PC-3 (cell line): ENCODE measurements around the gene ASH1L. TPM values are rescaled to one million over a fixed set of nuclear protein-coding genes. Genes with fewer than 3 reads are reported as not detected.

Source experiments
- ATAC-seq: fragments of 200-7000 bp; cut with Tn5 transposase; 2 replicates; pipeline ENCODE4 v1.9.1; 2020; ENCODE audit warnings: mild to moderate bottlenecking, moderate library complexity
- BruUV-seq: library from RNA; stranded (reverse); fragments of 400-500 nt; replicated peaks from 2 replicates; lab custom pipeline; 2021; lab: Mats Ljungman, UMichigan
- CTCF ChIA-PET: fragments of 300-600 bp; sonication (Branson Sonifier 250); formaldehyde crosslinking; loops from one replicate; lab custom pipeline; 2022; ENCODE audit warnings: antibody characterized with exemption; lab: Charles Lee
- POLR2A ChIA-PET: fragments of 300-600 bp; sonication (Branson Sonifier 250); formaldehyde crosslinking; loops from one replicate; lab custom pipeline; 2022; ENCODE audit warnings: antibody characterized with exemption; ENCODE audit not compliant: unreplicated experiment; lab: Charles Lee
- DNase-seq: peaks from one replicate; pipeline ENCODE4 v3.0.0-alpha.2; 2015
- H2AFZ ChIP-seq: fragments of 300-600 bp; sonication (generic); 2 replicates; pipeline ENCODE4 v1.6.0; 2016; ENCODE audit warnings: antibody characterized with exemption, low read length
- H3F3A ChIP-seq: fragments of 300-600 bp; sonication (generic); one replicate; pipeline ENCODE4 v1.6.0; 2017; ENCODE audit warnings: antibody characterized with exemption, low read length, control low read depth, mild to moderate bottlenecking; ENCODE audit not compliant: unreplicated experiment
- H3K27ac ChIP-seq: fragments of 300-600 bp; sonication (generic); 2 replicates; pipeline ENCODE4 v1.5.1; 2016; ENCODE audit warnings: mild to moderate bottlenecking, low read length
- H3K27me3 ChIP-seq: fragments of 300-600 bp; sonication (generic); 2 replicates; pipeline ENCODE4 v1.6.1; 2016; ENCODE audit warnings: low read length, mixed read lengths
- H3K36me3 ChIP-seq: fragments of 300-600 bp; sonication (generic); 2 replicates; pipeline ENCODE4 v1.6.1; 2016; ENCODE audit warnings: low read depth, mixed run types, low read length, mixed read lengths
- H3K4me1 ChIP-seq: fragments of 300-600 bp; sonication (generic); 2 replicates; pipeline ENCODE4 v1.5.1; 2016; ENCODE audit warnings: low read length; ENCODE audit not compliant: insufficient read depth
- H3K4me2 ChIP-seq: fragments of 300-600 bp; sonication (generic); 2 replicates; pipeline ENCODE4 v1.6.0; 2016; ENCODE audit warnings: low read length
- H3K4me3 ChIP-seq: fragments of 300-600 bp; sonication (generic); 2 replicates; pipeline ENCODE4 v1.5.1; 2016; ENCODE audit warnings: mild to moderate bottlenecking, low read length, mixed read lengths
- H3K79me2 ChIP-seq: fragments of 300-600 bp; sonication (generic); 2 replicates; pipeline ENCODE4 v1.6.1; 2017; ENCODE audit warnings: low read length, mixed read lengths
- H3K9ac ChIP-seq: fragments of 300-600 bp; sonication (generic); 2 replicates; pipeline ENCODE4 v1.6.0; 2016; ENCODE audit warnings: mild to moderate bottlenecking, low read length
- H3K9me2 ChIP-seq: fragments of 300-600 bp; sonication (generic); replicated peaks from 2 replicates; pipeline ENCODE4 v1.6.1; 2016; ENCODE audit warnings: mixed run types, low read length, mixed read lengths
- H3K9me3 ChIP-seq: fragments of 300-600 bp; sonication (generic); 2 replicates; pipeline ENCODE4 v1.6.1; 2016; ENCODE audit warnings: low read length, mixed read lengths
- H4K20me1 ChIP-seq: fragments of 300-600 bp; sonication (generic); 2 replicates; pipeline ENCODE4 v1.6.1; 2016; ENCODE audit warnings: low read length, mixed read lengths
- EZH2 ChIP-seq: fragments of 300-600 bp; sonication (generic); IDR thresholded peaks from one replicate; pipeline ENCODE4 v1.6.1; 2017; ENCODE audit warnings: antibody characterized with exemption, mild to moderate bottlenecking, low read length; ENCODE audit not compliant: unreplicated experiment
- EZH2phosphoT487 ChIP-seq: fragments of 300-600 bp; sonication (generic); IDR thresholded peaks from 2 replicates; pipeline ENCODE4 v1.6.1; 2018; ENCODE audit warnings: mild to moderate bottlenecking, antibody characterized with exemption, low read length, borderline replicate concordance
- intact Hi-C: fragments of 100-400 bp; cut with micrococcal nuclease; formaldehyde crosslinking; loops from 2 replicates; pipeline ENCODE4 v1.9.0; 2023
- total RNA-seq: library from RNA; depleted of rRNA; stranded (reverse); fragments of >200 nt; gene quantifications from 2 replicates; pipeline ENCODE4 v1.2.3, GENCODE V29; 2014
- TF ChIP-seq, protein P1 (sequence below): fragments of 300-600 bp; sonication (generic); conservative IDR thresholded peaks from 2 replicates; pipeline ENCODE4 v1.5.1; 2017; ENCODE audit warnings: antibody characterized with exemption, low read depth, mild to moderate bottlenecking, low read length

ASH1L gene
- total RNA-seq, 1 experiment from 2014 or later: 27.6 TPM

- ChIA-PET CTCF (no interaction called here), POLR2A (no interaction called here)
- H3K4me3 ChIP-seq: no peak overlapping the region
- H3K27ac ChIP-seq: no peak overlapping the region
- no peaks in the 10 kb centered on the region for H3K27me3 ChIP-seq
- H2AFZ ChIP-seq: no peak overlapping the region
- H3K9ac ChIP-seq: no peak overlapping the region
- H3K36me3 ChIP-seq: peaks cover 24% of the 10 kb centered on the region
- no TSS peak for BruUV-seq
- no peaks in the 10 kb centered on the region for H3F3A ChIP-seq
- ATAC-seq (no peak), DNase-seq (no peak)
- TF ChIP-seq EZH2phosphoT487: no peak
- TF ChIP-seq EZH2: no peak
- TF ChIP-seq, protein P1, sequence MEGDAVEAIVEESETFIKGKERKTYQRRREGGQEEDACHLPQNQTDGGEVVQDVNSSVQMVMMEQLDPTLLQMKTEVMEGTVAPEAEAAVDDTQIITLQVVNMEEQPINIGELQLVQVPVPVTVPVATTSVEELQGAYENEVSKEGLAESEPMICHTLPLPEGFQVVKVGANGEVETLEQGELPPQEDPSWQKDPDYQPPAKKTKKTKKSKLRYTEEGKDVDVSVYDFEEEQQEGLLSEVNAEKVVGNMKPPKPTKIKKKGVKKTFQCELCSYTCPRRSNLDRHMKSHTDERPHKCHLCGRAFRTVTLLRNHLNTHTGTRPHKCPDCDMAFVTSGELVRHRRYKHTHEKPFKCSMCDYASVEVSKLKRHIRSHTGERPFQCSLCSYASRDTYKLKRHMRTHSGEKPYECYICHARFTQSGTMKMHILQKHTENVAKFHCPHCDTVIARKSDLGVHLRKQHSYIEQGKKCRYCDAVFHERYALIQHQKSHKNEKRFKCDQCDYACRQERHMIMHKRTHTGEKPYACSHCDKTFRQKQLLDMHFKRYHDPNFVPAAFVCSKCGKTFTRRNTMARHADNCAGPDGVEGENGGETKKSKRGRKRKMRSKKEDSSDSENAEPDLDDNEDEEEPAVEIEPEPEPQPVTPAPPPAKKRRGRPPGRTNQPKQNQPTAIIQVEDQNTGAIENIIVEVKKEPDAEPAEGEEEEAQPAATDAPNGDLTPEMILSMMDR: no peak
- intact Hi-C loops: loop anchor here (10.0 kb wide), 1 partner anchor 51 kb away; no protein-coding TSS in a partner anchor
- no peaks in the 10 kb centered on the region for H3K79me2 ChIP-seq
- no peak overlapping the region for H3K4me2 ChIP-seq
- H3K9me2 ChIP-seq: no peaks in the 10 kb centered on the region
- no peaks in the 10 kb centered on the region for H3K4me1 ChIP-seq
- no peaks in the 10 kb centered on the region for H3K9me3 ChIP-seq
- no peaks in the 10 kb centered on the region for H4K20me1 ChIP-seq
Observed at GRCh38 chr1:155383406-155383805, 179.2 kb downstream of the ASH1L start.

DNA sequence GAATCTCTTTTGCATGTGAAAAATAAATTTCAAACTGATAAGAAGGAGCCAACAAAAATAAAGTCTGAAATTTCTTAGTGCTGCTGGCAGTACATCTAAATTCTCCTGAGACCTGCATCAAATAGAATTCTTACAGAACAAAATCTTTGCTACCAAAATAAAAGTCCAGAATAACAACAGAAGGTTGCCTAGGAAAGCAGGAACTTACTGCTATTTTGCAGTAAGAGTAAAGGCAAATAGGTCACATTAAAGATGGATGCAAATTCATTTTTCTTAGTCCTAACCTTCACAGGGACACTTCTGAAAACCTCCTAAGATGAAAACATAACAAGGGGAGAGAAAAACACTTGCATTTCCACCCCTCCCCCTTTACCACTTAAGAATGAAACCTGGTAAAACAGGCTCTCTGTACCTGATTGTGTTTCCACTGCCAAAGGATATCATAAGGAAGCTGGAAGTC is 182.9 kb downstream of the ASH1L start:
- Histone ChIP-seq H3K4me1 (no peaks in the 10 kb centered on the region), H3K27ac (no peak overlapping the region), H3K9me2 (no peaks in the 10 kb centered on the region), H4K20me1 (no peaks in the 10 kb centered on the region), H3K4me3 (no peak overlapping the region), H3K36me3 (peaks cover 29% of the 10 kb centered on the region), H3K27me3 (no peaks in the 10 kb centered on the region), H2AFZ (no peak overlapping the region), H3K4me2 (no peak overlapping the region), H3F3A (no peaks in the 10 kb centered on the region), H3K79me2 (no peaks in the 10 kb centered on the region), H3K9me3 (no peaks in the 10 kb centered on the region), H3K9ac (no peak overlapping the region)
- intact Hi-C loops: loop anchor here (10.0 kb wide), 1 partner anchor 55 kb away; no protein-coding TSS in a partner anchor
- ChIA-PET CTCF (no interaction called here), POLR2A (no interaction called here)
- BruUV-seq: no TSS peak
- DNase-seq (peak; percentile 10), ATAC-seq (no peak)
- no peak for TF ChIP-seq EZH2
- TF ChIP-seq EZH2phosphoT487: no peak
- TF ChIP-seq, protein P1: no peak

DNA sequence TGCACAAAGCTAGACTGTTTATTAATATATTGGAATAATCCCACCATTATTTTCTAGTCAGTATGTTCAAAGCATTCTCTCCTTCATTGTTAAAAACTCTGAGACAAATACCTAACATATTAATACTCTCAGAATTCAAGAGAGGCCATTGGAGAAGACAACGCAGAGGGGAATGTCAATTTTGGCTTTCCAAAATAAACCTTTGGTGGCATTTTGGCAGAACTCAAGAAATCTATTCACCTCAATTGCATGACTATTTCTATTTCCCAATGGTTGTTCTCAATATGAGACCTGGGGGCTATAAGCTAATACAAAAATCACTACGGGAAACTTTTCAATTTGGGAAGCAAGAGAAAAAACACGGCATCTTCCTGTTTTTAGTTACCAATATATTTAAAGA is 183.4 kb downstream of the ASH1L start:
- Histone ChIP-seq H3K36me3 (peaks cover 29% of the 10 kb centered on the region), H3K4me1 (no peaks in the 10 kb centered on the region), H3K79me2 (no peaks in the 10 kb centered on the region), H3K4me3 (no peak overlapping the region), H3F3A (no peaks in the 10 kb centered on the region), H3K27ac (no peak overlapping the region), H4K20me1 (no peaks in the 10 kb centered on the region), H3K9me2 (no peaks in the 10 kb centered on the region), H3K27me3 (no peaks in the 10 kb centered on the region), H3K9ac (no peak overlapping the region), H2AFZ (no peak overlapping the region), H3K4me2 (no peak overlapping the region), H3K9me3 (no peaks in the 10 kb centered on the region)
- DNase-seq (no peak), ATAC-seq (no peak)
- TF ChIP-seq EZH2phosphoT487 (no peak), EZH2 (no peak)
- TF ChIP-seq, protein P1: no peak
- ChIA-PET POLR2A (no interaction called here), CTCF (no interaction called here)
- intact Hi-C loops: no loop called here
- BruUV-seq: no TSS peak
